ENCODE results near the gene ARAP1. TPM values are rescaled to one million over a fixed set of nuclear protein-coding genes. Genes with fewer than 3 reads are reported as not detected.

ARAP1 gene
- total RNA-seq, 4 donors from 2014 or later = 53.8 to 126 (median 88.8) TPM

- TF ChIP-seq CTCF (IDR thresholded peaks at IDR 0.05) (no peak), POLR2AphosphoS5 (IDR thresholded peaks at IDR 0.05) (no peak), EP300 (IDR thresholded peaks at IDR 0.05) (no peak)
- Histone ChIP-seq H3K4me3 (peak overlapping the region; percentile 55), H3K9me3 (no peaks in the 10 kb centered on the region), H3K27me3 (no peaks in the 10 kb centered on the region), H3K36me3 (no peaks in the 10 kb centered on the region), H3K4me1 (peaks cover 76% of the 10 kb centered on the region), H3K27ac (no peak overlapping the region)
- WGBS = 61% methylated on average over 4 of the region's 4 CpGs
- DNase-seq (ENCODE audit: low spot score in 2 of 2) = no peak
Observed at GRCh38 chr11:72719551-72719950, 32.7 kb downstream of the ARAP1 start.

GRCh38 chr11:72719144-72719543, 33.1 kb downstream of the ARAP1 start:
- Histone ChIP-seq H3K4me1 (peaks cover 72% of the 10 kb centered on the region), H3K9me3 (no peaks in the 10 kb centered on the region), H3K27me3 (no peaks in the 10 kb centered on the region), H3K27ac (no peak overlapping the region), H3K36me3 (peaks cover 1% of the 10 kb centered on the region), H3K4me3 (peak overlapping the region; percentile 55)
- no peak for TF ChIP-seq POLR2AphosphoS5 (IDR thresholded peaks at IDR 0.05)
- TF ChIP-seq CTCF (IDR thresholded peaks at IDR 0.05) = no peak
- no peak for TF ChIP-seq EP300 (IDR thresholded peaks at IDR 0.05)
- no peak for TF ChIP-seq POLR2A (IDR thresholded peaks at IDR 0.05)
- WGBS = 14% methylated on average over 2 of the region's 2 CpGs
- DNase-seq (ENCODE audit: low spot score in 2 of 2) = no peak

- Histone ChIP-seq H3K4me1 (peaks cover 62% of the 10 kb centered on the region), H3K9me3 (no peaks in the 10 kb centered on the region), H3K36me3 (peaks cover 10% of the 10 kb centered on the region), H3K27ac (no peak overlapping the region), H3K27me3 (no peaks in the 10 kb centered on the region), H3K4me3 (no peak overlapping the region)
- TF ChIP-seq POLR2A (IDR thresholded peaks at IDR 0.05) = no peak
- TF ChIP-seq CTCF (IDR thresholded peaks at IDR 0.05) = no peak
- no peak for TF ChIP-seq POLR2AphosphoS5 (IDR thresholded peaks at IDR 0.05)
- no peak for TF ChIP-seq EP300 (IDR thresholded peaks at IDR 0.05)
- 87% methylated on average over 9 of the region's 9 CpGs for WGBS
- DNase-seq (ENCODE audit: low spot score in 2 of 2) = no peak
Observed at GRCh38 chr11:72718101-72718501, 34.1 kb downstream of the ARAP1 start.

- Histone ChIP-seq H3K27ac (no peak overlapping the region), H3K9me3 (no peaks in the 10 kb centered on the region), H3K4me1 (peaks cover 56% of the 10 kb centered on the region), H3K4me3 (no peak overlapping the region), H3K27me3 (no peaks in the 10 kb centered on the region), H3K36me3 (peaks cover 16% of the 10 kb centered on the region)
- DNase-seq (ENCODE audit: low spot score in 2 of 2) = no peak
- WGBS = 89% methylated on average over 13 of the region's 14 CpGs
- no peak for TF ChIP-seq POLR2A (IDR thresholded peaks at IDR 0.05)
- TF ChIP-seq EP300 (IDR thresholded peaks at IDR 0.05) = no peak
- no peak for TF ChIP-seq POLR2AphosphoS5 (IDR thresholded peaks at IDR 0.05)
Observed at GRCh38 chr11:72716788-72717435, 35.3 kb downstream of the ARAP1 start.

- TF ChIP-seq CTCF (IDR thresholded peaks at IDR 0.05) = no peak
- TF ChIP-seq POLR2A (IDR thresholded peaks at IDR 0.05) = no peak
- TF ChIP-seq POLR2AphosphoS5 (IDR thresholded peaks at IDR 0.05) = no peak
- no peak for TF ChIP-seq EP300 (IDR thresholded peaks at IDR 0.05)
- Histone ChIP-seq H3K36me3 (peaks cover 20% of the 10 kb centered on the region), H3K4me1 (peaks cover 52% of the 10 kb centered on the region), H3K9me3 (no peaks in the 10 kb centered on the region), H3K27me3 (no peaks in the 10 kb centered on the region), H3K4me3 (no peak overlapping the region), H3K27ac (no peak overlapping the region)
- 53% methylated on average over 7 of the region's 7 CpGs for WGBS
- DNase-seq (ENCODE audit: low spot score in 2 of 2) = no peak
Observed at GRCh38 chr11:72716290-72716689, 35.9 kb downstream of the ARAP1 start.

Measured in suprapubic skin (tissue), 4 donors.